TTC549 (cell line): ENCODE results near the gene IL10RB.
"Not testable (repeated sequence)": the region's sequence is repeated elsewhere in the genome, so short reads cannot be mapped to it uniquely, and the experiment has no call there.

ENCODE experiments used
- FAIRE-seq: peaks from 2 replicates; lab custom pipeline; 2012; peaks lifted over from hg19 to GRCh38; lab: Jason Lieb, UNC

Gene IL10RB

GRCh38 chr21:33305344-33305671 lies 39.1 kb downstream of the IL10RB start:
- FAIRE-seq, result no peak

- no peak for FAIRE-seq
These were observed 39.8 kb downstream of the IL10RB start for GRCh38 chr21:33305938-33306337.

- no peak for FAIRE-seq
These were observed 42.7 kb downstream of the IL10RB start for GRCh38 chr21:33308586-33309490.

GRCh38 chr21:33309778-33310177 lies 43.6 kb downstream of the IL10RB start:
- no peak for FAIRE-seq

GRCh38 chr21:33312121-33312520 lies 46.0 kb downstream of the IL10RB start:
- no peak for FAIRE-seq

- no peak for FAIRE-seq
These were observed 47.0 kb downstream of the IL10RB start for GRCh38 chr21:33313183-33313582.

GRCh38 chr21:33313611-33314010 lies 47.4 kb downstream of the IL10RB start:
- FAIRE-seq, result no peak

GRCh38 chr21:33314111-33314510 lies 47.9 kb downstream of the IL10RB start:
- no peak for FAIRE-seq

GRCh38 chr21:33315946-33316710 lies 50.0 kb downstream of the IL10RB start:
- FAIRE-seq, result no peak

GRCh38 chr21:33317145-33317544 lies 51.0 kb downstream of the IL10RB start:
- no peak for FAIRE-seq

- FAIRE-seq, result no peak
These were observed 51.8 kb downstream of the IL10RB start for GRCh38 chr21:33317786-33318486.

- FAIRE-seq, result not testable (repeated sequence)
These were observed 54.8 kb downstream of the IL10RB start for GRCh38 chr21:33321005-33321404.

- FAIRE-seq, result not testable (repeated sequence)
These were observed 57.4 kb downstream of the IL10RB start for GRCh38 chr21:33323610-33324009.

GRCh38 chr21:33324291-33325221 lies 58.4 kb downstream of the IL10RB start, which contains the start of gene IFNAR1:
IFNAR1 (plus strand) TSS chr21:33324970; CDS start chr21:33325056, 86 bp downstream.
- FAIRE-seq, result no peak

- FAIRE-seq, result no peak
These were observed 59.3 kb downstream of the IL10RB start for GRCh38 chr21:33325222-33326067.

- no peak for FAIRE-seq
These were observed 61.2 kb downstream of the IL10RB start for GRCh38 chr21:33327326-33327725.

- FAIRE-seq, result no peak
These were observed 61.7 kb downstream of the IL10RB start for GRCh38 chr21:33327792-33328433.

GRCh38 chr21:33330726-33331125 lies 64.6 kb downstream of the IL10RB start:
- FAIRE-seq, result no peak

- FAIRE-seq, result no peak
These were observed 66.0 kb downstream of the IL10RB start for GRCh38 chr21:33332143-33332542.

GRCh38 chr21:33334191-33334590 lies 68.0 kb downstream of the IL10RB start:
- FAIRE-seq, result no peak
